Body of pancreas (tissue), 4 donors: Measurements from ENCODE around the gene IGLL5. TPM values are rescaled to one million over a fixed set of nuclear protein-coding genes. Genes with fewer than 3 reads are reported as not detected.

Source experiments
- ATAC-seq: fragments of 150-250 bp; one replicate; pipeline ENCODE4 v1.9.1; 2016
- DNase-seq, 4 donors: peaks; one replicate each; pipeline ENCODE4 v3.0.0-alpha.2; 2019
- H3K27ac ChIP-seq, 4 donors: fragments of 200-600 bp; sonication (generic); 1 replicate in 3 of 4; 2 replicates in 1 of 4; pipeline versions ENCODE4 v1.5.1 to v1.6.1; 2016 to 2019; ENCODE audit warnings: mild to moderate bottlenecking in 1 of 4, mixed read lengths in 1 of 4, moderate library complexity in 1 of 4
- H3K27me3 ChIP-seq, 2 donors: fragments of 200-600 bp; sonication (generic); one replicate each; pipeline ENCODE4 v1.6.0; 2016; ENCODE audit warnings: mild to moderate bottlenecking in 1 of 2
- H3K36me3 ChIP-seq, 2 donors: fragments of 200-600 bp; sonication (generic); replicated peaks in 1 of 2; 2 replicates each; pipeline ENCODE4 v1.5.1; 2016; ENCODE audit warnings: low read depth in 2 of 2; ENCODE audit not compliant: insufficient read depth in 1 of 2
- H3K4me1 ChIP-seq: fragments of 200-600 bp; sonication (generic); one replicate; pipeline ENCODE4 v1.6.0; 2016
- H3K4me3 ChIP-seq, 2 donors: fragments of 200-600 bp; sonication (generic); 1 replicate in 1 of 2; 2 replicates in 1 of 2; pipeline ENCODE4 v1.5.1; 2016 to 2019
- H3K9me3 ChIP-seq, 3 donors: fragments of 200-600 bp; sonication (generic); 1 replicate in 2 of 3; 2 replicates in 1 of 3; pipeline ENCODE4 v1.5.1; 2016
- POLR2A ChIP-seq, 3 donors: fragments of 450-650 bp; IDR thresholded peaks; one replicate each; pipeline ENCODE4 v1.6.1; 2016; ENCODE audit warnings: antibody characterized with exemption in 3 of 3, mild to moderate bottlenecking in 2 of 3
- WGBS, 2 donors: methylation state at CpG; one replicate each; pipeline ENCODE4 v1.1.5; 2017; 5-methylcytosine and 5-hydroxymethylcytosine counted together
- intact Hi-C: fragments of 100-400 bp; cut with DNase I; formaldehyde crosslinking; loops from one replicate; pipeline ENCODE4 v1.15.1; 2023
- total RNA-seq, 2 donors: library from RNA; depleted of rRNA; stranded (reverse); fragments of >200 nt; gene quantifications; one replicate each; pipeline ENCODE4 v1.1.0, GENCODE V29; 2016
- TF ChIP-seq, protein P1 (sequence below), 7 experiments: fragments of 450-650 bp in 4 of 7; fragments of 200-600 bp in 3 of 7; sonication (generic) in 3 of 7; IDR thresholded peaks; one replicate each; pipeline ENCODE4 v1.5.1; 2016 to 2019; ENCODE audit warnings: antibody characterized with exemption in 7 of 7

IGLL5 gene
- total RNA-seq, 2 donors from 2014 or later = 3.4 to 5.3 TPM

DNA sequence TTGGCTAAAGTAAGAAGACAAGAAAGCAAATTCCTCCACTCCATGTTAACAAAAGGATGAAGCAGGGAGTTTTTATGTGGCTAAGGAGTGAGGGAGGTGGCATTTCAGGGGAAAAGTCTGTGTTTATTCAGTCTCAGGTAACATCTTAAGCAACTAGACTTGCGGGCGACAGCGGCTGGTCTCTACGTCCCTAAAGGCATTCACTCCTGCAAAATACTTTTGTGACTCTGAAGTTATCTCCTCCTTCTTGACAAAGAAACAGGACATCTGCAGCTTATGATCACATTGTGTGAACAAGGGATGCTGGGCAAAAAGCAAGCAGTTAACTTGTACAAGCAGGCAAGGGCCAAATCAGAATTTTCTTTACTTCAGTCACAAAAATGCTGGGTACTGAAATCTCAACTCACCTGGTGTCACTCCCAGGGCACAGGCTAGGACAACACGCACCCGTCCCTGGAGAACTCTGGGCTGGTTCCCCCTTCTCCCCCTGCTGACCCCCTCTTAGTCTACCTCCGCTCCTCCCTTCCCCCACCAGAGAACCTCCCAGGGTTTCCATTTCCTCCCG, 38.3 kb downstream of the IGLL5 start:
- Histone ChIP-seq H3K4me3 (no peak overlapping the region), H3K36me3 (no peaks in the 10 kb centered on the region), H3K27me3 (no peaks in the 10 kb centered on the region), H3K9me3 (no peaks in the 10 kb centered on the region), H3K27ac (no peak overlapping the region), H3K4me1 (no peaks in the 10 kb centered on the region)
- intact Hi-C loops = no loop called here
- 32% methylated on average over 7 to 8 of the region's 8 CpGs for WGBS, 2 donors
- DNase-seq (no peak), ATAC-seq (no peak)
- TF ChIP-seq, protein P1, sequence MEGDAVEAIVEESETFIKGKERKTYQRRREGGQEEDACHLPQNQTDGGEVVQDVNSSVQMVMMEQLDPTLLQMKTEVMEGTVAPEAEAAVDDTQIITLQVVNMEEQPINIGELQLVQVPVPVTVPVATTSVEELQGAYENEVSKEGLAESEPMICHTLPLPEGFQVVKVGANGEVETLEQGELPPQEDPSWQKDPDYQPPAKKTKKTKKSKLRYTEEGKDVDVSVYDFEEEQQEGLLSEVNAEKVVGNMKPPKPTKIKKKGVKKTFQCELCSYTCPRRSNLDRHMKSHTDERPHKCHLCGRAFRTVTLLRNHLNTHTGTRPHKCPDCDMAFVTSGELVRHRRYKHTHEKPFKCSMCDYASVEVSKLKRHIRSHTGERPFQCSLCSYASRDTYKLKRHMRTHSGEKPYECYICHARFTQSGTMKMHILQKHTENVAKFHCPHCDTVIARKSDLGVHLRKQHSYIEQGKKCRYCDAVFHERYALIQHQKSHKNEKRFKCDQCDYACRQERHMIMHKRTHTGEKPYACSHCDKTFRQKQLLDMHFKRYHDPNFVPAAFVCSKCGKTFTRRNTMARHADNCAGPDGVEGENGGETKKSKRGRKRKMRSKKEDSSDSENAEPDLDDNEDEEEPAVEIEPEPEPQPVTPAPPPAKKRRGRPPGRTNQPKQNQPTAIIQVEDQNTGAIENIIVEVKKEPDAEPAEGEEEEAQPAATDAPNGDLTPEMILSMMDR (IDR thresholded peaks at IDR 0.05) = no peak
- TF ChIP-seq POLR2A (IDR thresholded peaks at IDR 0.05) = no peak

DNA sequence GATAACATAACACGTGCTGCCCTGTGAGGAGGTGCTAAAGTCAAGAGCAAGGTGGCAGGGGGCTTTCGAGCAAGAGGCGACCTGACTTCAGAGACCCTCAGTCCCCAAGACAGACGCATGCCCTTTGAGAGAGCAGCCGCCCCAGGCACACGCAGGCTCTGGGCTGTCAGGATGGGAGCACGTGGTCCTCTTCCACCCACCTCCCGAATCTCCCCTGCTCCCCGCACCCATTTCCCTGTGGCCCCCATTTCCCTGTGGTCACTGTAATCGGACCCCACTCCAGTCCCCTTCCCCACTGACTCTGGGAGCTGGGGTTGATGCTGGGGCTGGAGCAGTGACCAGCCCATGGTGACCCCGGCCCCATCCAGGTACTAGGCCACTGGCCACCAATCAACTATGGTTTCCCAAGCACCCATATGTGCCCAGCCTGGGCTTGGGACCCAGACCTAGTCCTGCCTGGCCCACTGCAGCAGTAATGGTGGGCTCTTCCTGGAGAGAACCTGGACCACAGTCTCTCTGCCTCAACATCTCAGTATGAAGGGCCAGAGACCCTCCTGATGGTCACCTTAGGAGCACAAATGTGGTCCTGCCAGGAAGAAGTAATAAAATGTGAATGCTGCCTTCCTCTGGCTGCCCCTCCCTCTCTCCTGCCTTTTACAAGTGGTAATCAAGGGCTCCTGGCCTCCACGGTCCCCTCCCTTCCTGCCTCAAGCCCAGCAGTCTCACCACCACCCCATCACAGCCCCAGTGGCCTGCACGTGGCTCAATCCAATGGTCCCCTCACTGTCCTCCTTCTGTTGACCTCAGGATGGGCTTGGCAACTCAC, 39.0 kb downstream of the IGLL5 start:
- Histone ChIP-seq H3K4me1 (no peaks in the 10 kb centered on the region), H3K36me3 (no peaks in the 10 kb centered on the region), H3K9me3 (no peaks in the 10 kb centered on the region), H3K27me3 (no peaks in the 10 kb centered on the region), H3K4me3 (no peak overlapping the region), H3K27ac (no peak overlapping the region)
- intact Hi-C loops = no loop called here
- DNase-seq = no peak
- TF ChIP-seq POLR2A (IDR thresholded peaks at IDR 0.05) = no peak
- TF ChIP-seq, protein P1 (IDR thresholded peaks at IDR 0.05) = no peak
- no peak for ATAC-seq
- 42 to 52% methylated on average over 10 to 13 of the region's 13 CpGs for WGBS, 2 donors

DNA sequence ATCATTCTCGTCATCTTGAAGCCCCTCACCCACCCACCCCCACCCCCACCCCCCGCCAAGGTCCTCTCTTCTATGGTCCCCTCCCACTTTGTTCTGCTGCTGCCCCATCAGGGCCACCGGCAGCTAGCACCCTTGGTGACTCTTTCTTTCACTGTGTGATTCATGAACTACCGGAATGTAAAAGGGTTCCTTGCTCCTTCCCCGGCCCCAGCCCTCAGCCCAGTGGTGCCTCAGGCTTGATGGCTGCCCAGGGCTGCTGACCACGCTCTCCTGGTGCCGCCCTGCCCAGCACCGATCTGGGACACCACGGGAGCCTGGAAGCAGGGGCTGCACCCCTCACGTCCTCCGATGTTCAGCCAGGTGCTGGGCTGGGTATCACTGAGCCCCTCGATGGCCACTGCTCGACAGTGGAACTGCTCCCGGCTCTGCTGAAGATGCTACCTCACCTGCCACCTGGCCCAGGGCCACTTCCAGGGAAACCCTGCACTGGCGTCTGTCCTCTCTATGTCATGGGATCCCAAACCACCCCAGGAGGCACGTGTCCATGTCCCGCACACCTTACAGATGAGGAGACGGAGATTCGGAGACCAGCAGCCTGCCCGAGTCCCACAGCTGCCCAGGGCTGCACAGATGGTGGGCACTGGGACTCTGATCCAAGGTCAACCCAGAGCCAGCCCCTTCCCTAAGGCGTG, 39.7 kb downstream of the IGLL5 start:
- ATAC-seq (no peak), DNase-seq (no peak)

DNA sequence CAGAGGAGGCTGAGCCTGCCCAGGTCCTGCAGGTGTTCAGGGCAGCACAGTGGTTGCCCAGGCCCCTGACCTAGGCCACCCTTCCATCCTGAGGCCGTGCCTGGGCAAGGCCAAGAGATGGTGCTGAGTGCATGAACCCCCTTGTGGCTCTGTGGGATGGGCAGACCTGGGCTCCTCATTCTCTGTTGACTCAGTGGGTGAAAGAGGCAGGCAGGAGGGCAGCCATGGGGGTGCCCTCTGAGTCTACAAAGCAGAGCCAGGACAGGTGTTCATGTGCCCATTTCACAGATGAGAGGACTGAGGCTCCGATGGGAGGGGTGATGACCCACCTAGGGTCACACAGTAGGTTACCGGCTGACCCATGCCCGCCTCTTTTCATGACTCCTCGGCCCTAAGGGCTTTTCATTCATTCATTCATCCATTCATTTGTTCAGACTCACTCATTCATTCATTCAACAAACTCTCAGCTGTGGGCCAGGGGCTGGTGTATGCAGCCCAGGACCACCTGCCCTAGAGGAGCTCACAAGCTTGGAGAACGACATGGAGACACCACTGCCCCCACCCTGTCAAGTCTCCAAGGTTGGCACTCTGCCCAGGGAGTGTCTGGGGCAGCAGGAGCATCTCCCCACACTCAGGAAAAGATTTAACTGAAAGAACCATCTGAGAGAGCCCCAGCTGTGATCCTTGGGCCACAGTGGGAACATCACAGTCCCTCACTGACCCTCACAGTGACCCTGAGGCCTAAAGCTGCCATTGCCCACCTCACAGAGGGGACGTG, 40.5 kb downstream of the IGLL5 start:
- no peaks in the 10 kb centered on the region for H3K4me1 ChIP-seq
- no peak overlapping the region for H3K4me3 ChIP-seq
- no peak for ATAC-seq
- 47 to 56% methylated on average over 4 to 7 of the region's 7 CpGs for WGBS, 2 donors
- no peaks in the 10 kb centered on the region for H3K36me3 ChIP-seq
- DNase-seq = no peak
- no peaks in the 10 kb centered on the region for H3K27me3 ChIP-seq
- no peaks in the 10 kb centered on the region for H3K9me3 ChIP-seq
- H3K27ac ChIP-seq = no peak overlapping the region
- intact Hi-C loops = no loop called here
- TF ChIP-seq, protein P1 (IDR thresholded peaks at IDR 0.05) = no peak
- no peak for TF ChIP-seq POLR2A (IDR thresholded peaks at IDR 0.05)

More for the DNA sequence above, 39.7 kb downstream of the IGLL5 start:
- TF ChIP-seq, protein P1 (IDR thresholded peaks at IDR 0.05) = no peak
- intact Hi-C loops = no loop called here
- H3K4me3 ChIP-seq = no peak overlapping the region
- no peaks in the 10 kb centered on the region for H3K9me3 ChIP-seq
- WGBS, 2 donors = 64 to 65% methylated on average over 9 to 19 of the region's 21 CpGs
- no peaks in the 10 kb centered on the region for H3K27me3 ChIP-seq
- no peak overlapping the region for H3K27ac ChIP-seq
- no peaks in the 10 kb centered on the region for H3K4me1 ChIP-seq
- H3K36me3 ChIP-seq = no peaks in the 10 kb centered on the region
